ENCODE results near the gene BCL2L1. TPM values are rescaled to one million over a fixed set of nuclear protein-coding genes. Genes with fewer than 3 reads are reported as not detected.

Gene BCL2L1
- total RNA-seq, 1 donor from 2014 or later, result 60.4 TPM

- TF ChIP-seq, protein P1, sequence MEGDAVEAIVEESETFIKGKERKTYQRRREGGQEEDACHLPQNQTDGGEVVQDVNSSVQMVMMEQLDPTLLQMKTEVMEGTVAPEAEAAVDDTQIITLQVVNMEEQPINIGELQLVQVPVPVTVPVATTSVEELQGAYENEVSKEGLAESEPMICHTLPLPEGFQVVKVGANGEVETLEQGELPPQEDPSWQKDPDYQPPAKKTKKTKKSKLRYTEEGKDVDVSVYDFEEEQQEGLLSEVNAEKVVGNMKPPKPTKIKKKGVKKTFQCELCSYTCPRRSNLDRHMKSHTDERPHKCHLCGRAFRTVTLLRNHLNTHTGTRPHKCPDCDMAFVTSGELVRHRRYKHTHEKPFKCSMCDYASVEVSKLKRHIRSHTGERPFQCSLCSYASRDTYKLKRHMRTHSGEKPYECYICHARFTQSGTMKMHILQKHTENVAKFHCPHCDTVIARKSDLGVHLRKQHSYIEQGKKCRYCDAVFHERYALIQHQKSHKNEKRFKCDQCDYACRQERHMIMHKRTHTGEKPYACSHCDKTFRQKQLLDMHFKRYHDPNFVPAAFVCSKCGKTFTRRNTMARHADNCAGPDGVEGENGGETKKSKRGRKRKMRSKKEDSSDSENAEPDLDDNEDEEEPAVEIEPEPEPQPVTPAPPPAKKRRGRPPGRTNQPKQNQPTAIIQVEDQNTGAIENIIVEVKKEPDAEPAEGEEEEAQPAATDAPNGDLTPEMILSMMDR (IDR thresholded peaks at IDR 0.05), result no peak
- Mint-ChIP-seq H3K36me3 (ENCODE audit: low read depth) (no peaks in the 10 kb centered on the region), H3K27me3 (no peaks in the 10 kb centered on the region), H3K4me3 (no peak within 1 kb of the TSS), H3K4me1 (no peaks in the 10 kb centered on the region), H3K9me3 (no peaks in the 10 kb centered on the region), H3K27ac (no peak within 1 kb of the TSS)
- DNase-seq (peak; percentile 61), ATAC-seq (ENCODE audit: low read depth) (peak; percentile 99)
- CTCF ChIA-PET, result interaction anchor here (1.0 to 2.4 kb wide), 2 partner anchors 15 to 77 kb away, joined by 4 to 9 read pairs; no protein-coding TSS in a partner anchor
- intact Hi-C loops (cut with micrococcal nuclease), result loop anchor here (1.0 kb wide), 2 partner anchors 16 to 22 kb away; no protein-coding TSS in a partner anchor
- POLR2A ChIA-PET, result interaction anchor here (0.6 to 0.7 kb wide), 2 partner anchors 15 to 48 kb away, joined by 3 to 4 read pairs; no protein-coding TSS in a partner anchor
Observed at GRCh38 chr20:31738729-31739549, 16.3 kb upstream of the BCL2L1 start, which contains the start of gene TPX2. TPX2 (plus strand) TSS chr20:31739290; CDS start chr20:31757477, 18,187 bp downstream.

GRCh38 chr20:31731321-31731717, 8.7 kb upstream of the BCL2L1 start:
- ChIA-PET POLR2A (interaction anchor here (0.7 kb wide), 1 partner anchor 11 kb away, joined by 8 read pairs; no protein-coding TSS in a partner anchor), CTCF (no interaction called here)
- ATAC-seq (ENCODE audit: low read depth), result no peak
- no peak for DNase-seq
- TF ChIP-seq, protein P1 (IDR thresholded peaks at IDR 0.05), result no peak
- H3K9me3 Mint-ChIP-seq, result no peaks in the 10 kb centered on the region
- no peaks in the 10 kb centered on the region for H3K27me3 Mint-ChIP-seq
- H3K36me3 Mint-ChIP-seq (ENCODE audit: low read depth), result no peaks in the 10 kb centered on the region
- H3K27ac Mint-ChIP-seq, result no peak overlapping the region
- intact Hi-C loops (cut with micrococcal nuclease), result no loop called here
- no peaks in the 10 kb centered on the region for H3K4me1 Mint-ChIP-seq
- H3K4me3 Mint-ChIP-seq, result no peak overlapping the region

DNA sequence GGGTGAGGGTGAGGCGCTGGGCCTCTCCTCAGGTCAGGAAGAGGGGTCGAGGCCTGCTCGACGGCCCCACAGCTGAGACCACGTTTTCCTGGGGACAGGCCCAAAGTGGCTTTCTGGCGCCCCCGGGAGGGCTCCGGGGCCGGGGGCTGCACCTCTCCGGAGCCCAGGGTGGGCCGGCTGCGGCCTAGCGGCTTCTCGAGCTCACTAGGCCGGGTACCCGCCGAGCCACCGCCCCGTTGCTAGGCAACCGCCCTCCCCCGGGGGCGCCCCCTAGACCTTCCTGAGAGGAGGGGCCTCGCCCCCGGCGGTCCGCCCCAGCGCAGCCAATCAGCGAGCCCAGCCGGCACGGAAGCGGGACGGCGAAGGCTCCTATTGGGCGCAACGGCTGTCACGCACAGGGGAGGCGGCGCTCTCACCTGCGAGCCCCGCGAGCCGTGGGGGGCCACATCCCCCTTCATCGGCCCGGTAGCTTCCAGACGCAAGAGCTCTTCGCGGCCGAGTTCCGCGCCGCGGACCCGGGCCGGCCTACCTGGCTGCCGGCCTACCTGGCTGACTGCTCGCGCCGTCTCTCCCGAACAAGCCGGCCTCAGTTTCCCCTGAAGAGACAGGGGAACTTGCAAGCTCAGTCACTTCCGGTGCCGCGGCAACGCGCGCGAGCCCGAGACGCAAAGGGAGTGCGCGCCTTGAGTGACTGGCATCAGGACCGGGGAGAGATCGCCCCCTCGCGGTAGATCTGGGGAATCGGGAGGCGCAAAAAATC, 831 bp upstream of the BCL2L1 start:
- peak overlapping the region; percentile 95 for H3K4me3 Mint-ChIP-seq
- H3K27ac Mint-ChIP-seq, result peak overlapping the region; percentile 96
- POLR2A ChIA-PET, result interaction anchor here (0.6 to 4.6 kb wide), 14 partner anchors 15 to 386 kb away, joined by 3 to 132 read pairs (median 6); partner anchors contain the start of gene TM9SF4
- CTCF ChIA-PET, result interaction anchor here (0.6 to 4.9 kb wide), 30 partner anchors 10 to 1019 kb away, joined by 3 to 239 read pairs (median 6); partner anchors contain the start of genes PDRG1 and TPX2
- intact Hi-C loops (cut with micrococcal nuclease), result loop anchor here (1.0 to 5.0 kb wide), 11 partner anchors 16 to 634 kb away; partner anchors contain the start of genes ASXL1, HM13, ID1 and PLAGL2
- TF ChIP-seq, protein P1 (IDR thresholded peaks at IDR 0.05), result peak; percentile 61
- H3K36me3 Mint-ChIP-seq (ENCODE audit: low read depth), result peaks cover 39% of the 10 kb centered on the region
- H3K9me3 Mint-ChIP-seq, result no peaks in the 10 kb centered on the region
- H3K27me3 Mint-ChIP-seq, result no peaks in the 10 kb centered on the region
- ATAC-seq (ENCODE audit: low read depth) (peak; percentile 95), DNase-seq (peak; percentile 99)
- H3K4me1 Mint-ChIP-seq, result peaks cover 43% of the 10 kb centered on the region

DNA sequence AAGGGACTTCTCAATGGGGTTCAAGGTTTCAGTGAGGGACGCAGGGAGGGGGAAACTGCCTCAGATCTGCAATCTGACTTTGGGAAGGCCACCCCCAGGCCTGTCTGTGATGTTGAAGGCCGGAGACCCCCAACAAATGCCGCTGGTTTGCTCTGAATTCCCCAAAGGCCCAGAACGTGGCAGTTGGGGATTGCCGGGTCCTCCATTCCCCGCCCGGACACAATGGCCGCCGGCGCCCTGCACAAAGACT, 326 bp upstream of the BCL2L1 start:
- DNase-seq, result no peak
- ChIA-PET CTCF (interaction anchor here (0.7 to 4.9 kb wide), 20 partner anchors 10 to 229 kb away, joined by 3 to 239 read pairs (median 7); partner anchors contain the start of genes PDRG1 and TPX2), POLR2A (interaction anchor here (0.7 to 4.6 kb wide), 12 partner anchors 16 to 387 kb away, joined by 3 to 132 read pairs (median 8); partner anchors contain the start of gene TM9SF4)
- Mint-ChIP-seq H3K27ac (peak overlapping the region; percentile 96), H3K9me3 (no peaks in the 10 kb centered on the region), H3K4me1 (peaks cover 46% of the 10 kb centered on the region), H3K4me3 (peak overlapping the region; percentile 95), H3K36me3 (ENCODE audit: low read depth) (peaks cover 40% of the 10 kb centered on the region), H3K27me3 (no peaks in the 10 kb centered on the region)
- ATAC-seq (ENCODE audit: low read depth), result peak; percentile 34
- TF ChIP-seq, protein P1 (IDR thresholded peaks at IDR 0.05), result no peak
- intact Hi-C loops (cut with micrococcal nuclease), result loop anchor here (1.0 to 5.0 kb wide), 11 partner anchors 16 to 634 kb away; partner anchors contain the start of genes ASXL1, HM13, ID1 and PLAGL2

All from activated B cell treated with CpG ODN at 0.5 μM for 24 hours (primary cell).